MCF 10A (cell line): ENCODE data around the gene FBXW11. TPM values are rescaled to one million over a fixed set of nuclear protein-coding genes. Genes with fewer than 3 reads are reported as not detected.

ENCODE experiments used
- BruUV-seq: library from RNA; stranded (reverse); fragments of 400-500 nt; replicated peaks from 2 replicates; lab custom pipeline; 2021; lab: Mats Ljungman, UMichigan
- CTCF ChIA-PET: fragments of 300-600 bp; sonication (Branson Sonifier 250); formaldehyde crosslinking; extraction: SDS; loops from one replicate; lab custom pipeline; 2021; ENCODE audit warnings: antibody characterized with exemption, inconsistent platforms; lab: Yijun Ruan, JAX
- POLR2A ChIA-PET: fragments of 300-600, 350-650 bp; sonication (Branson Sonifier 250); formaldehyde crosslinking; extraction: SDS; loops from one replicate; lab custom pipeline; 2020; ENCODE audit warnings: antibody characterized with exemption, inconsistent platforms; lab: Yijun Ruan, JAX
- DNase-seq: peaks from one replicate; pipeline ENCODE4 v3.0.0-alpha.2; 2018; ENCODE audit not compliant: unreplicated experiment
- H3K27ac Mint-ChIP-seq: one replicate; pipeline ENCODE4 v1.8.0; 2022; ENCODE audit warnings: mild to moderate bottlenecking, low read depth, mixed read lengths; ENCODE audit not compliant: unreplicated experiment
- H3K27me3 Mint-ChIP-seq: one replicate; pipeline ENCODE4 v1.8.0; 2022; ENCODE audit warnings: mixed read lengths; ENCODE audit not compliant: insufficient read depth, unreplicated experiment
- H3K36me3 Mint-ChIP-seq: one replicate; pipeline ENCODE4 v1.8.0; 2022; ENCODE audit warnings: mild to moderate bottlenecking, moderate library complexity, mixed read lengths; ENCODE audit not compliant: insufficient read depth, unreplicated experiment
- H3K4me1 Mint-ChIP-seq: one replicate; pipeline ENCODE4 v1.8.0; 2022; ENCODE audit warnings: mixed read lengths; ENCODE audit not compliant: insufficient read depth, unreplicated experiment
- H3K4me3 Mint-ChIP-seq: one replicate; pipeline ENCODE4 v1.8.0; 2022; ENCODE audit warnings: mild to moderate bottlenecking, moderate library complexity, mixed read lengths; ENCODE audit not compliant: unreplicated experiment
- H3K9me3 Mint-ChIP-seq: one replicate; pipeline ENCODE4 v1.8.0; 2022; ENCODE audit warnings: mixed read lengths; ENCODE audit not compliant: unreplicated experiment
- intact Hi-C: fragments of 100-400 bp; cut with micrococcal nuclease; formaldehyde crosslinking; loops from 2 replicates; pipeline ENCODE4 v1.14.1; 2022
- total RNA-seq: library from RNA; stranded (reverse); gene quantifications from 2 replicates; pipeline ENCODE4 v1.2.3, GENCODE V29; 2022
- TF ChIP-seq, protein P1 (sequence below): fragments of 200-600 bp; IDR thresholded peaks from one replicate; pipeline ENCODE4 v1.8.0; 2022; ENCODE audit warnings: antibody characterized with exemption, mild to moderate bottlenecking; ENCODE audit not compliant: unreplicated experiment

Gene FBXW11
- total RNA-seq, 1 experiment from 2014 or later = 64.7 TPM

DNA sequence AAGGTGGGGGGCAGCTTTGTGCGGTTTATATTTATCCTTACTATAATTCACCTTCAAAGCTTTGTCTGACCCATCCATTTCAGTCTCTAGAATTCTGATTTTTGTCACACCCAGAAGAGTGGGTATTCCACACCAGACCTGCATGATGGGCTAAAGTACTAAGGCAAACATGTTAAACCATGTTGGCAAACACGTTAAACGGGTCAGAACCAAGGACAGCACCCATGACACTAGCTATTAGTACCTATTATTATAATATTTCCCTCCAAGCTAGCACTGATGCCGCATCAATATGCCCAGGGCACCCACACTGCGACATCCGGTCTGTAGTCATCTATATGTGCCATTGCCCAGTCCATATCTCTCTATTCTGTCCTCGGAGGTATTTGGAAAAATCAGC is 104.7 kb downstream of the FBXW11 start:
- no peak overlapping the region for H3K27ac Mint-ChIP-seq
- H3K36me3 Mint-ChIP-seq = peaks cover 18% of the 10 kb centered on the region
- DNase-seq = no peak
- intact Hi-C loops = loop anchor here (10.0 kb wide), 1 partner anchor 257 kb away; no protein-coding TSS in a partner anchor
- TF ChIP-seq, protein P1, sequence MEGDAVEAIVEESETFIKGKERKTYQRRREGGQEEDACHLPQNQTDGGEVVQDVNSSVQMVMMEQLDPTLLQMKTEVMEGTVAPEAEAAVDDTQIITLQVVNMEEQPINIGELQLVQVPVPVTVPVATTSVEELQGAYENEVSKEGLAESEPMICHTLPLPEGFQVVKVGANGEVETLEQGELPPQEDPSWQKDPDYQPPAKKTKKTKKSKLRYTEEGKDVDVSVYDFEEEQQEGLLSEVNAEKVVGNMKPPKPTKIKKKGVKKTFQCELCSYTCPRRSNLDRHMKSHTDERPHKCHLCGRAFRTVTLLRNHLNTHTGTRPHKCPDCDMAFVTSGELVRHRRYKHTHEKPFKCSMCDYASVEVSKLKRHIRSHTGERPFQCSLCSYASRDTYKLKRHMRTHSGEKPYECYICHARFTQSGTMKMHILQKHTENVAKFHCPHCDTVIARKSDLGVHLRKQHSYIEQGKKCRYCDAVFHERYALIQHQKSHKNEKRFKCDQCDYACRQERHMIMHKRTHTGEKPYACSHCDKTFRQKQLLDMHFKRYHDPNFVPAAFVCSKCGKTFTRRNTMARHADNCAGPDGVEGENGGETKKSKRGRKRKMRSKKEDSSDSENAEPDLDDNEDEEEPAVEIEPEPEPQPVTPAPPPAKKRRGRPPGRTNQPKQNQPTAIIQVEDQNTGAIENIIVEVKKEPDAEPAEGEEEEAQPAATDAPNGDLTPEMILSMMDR = no peak
- no peaks in the 10 kb centered on the region for H3K9me3 Mint-ChIP-seq
- H3K27me3 Mint-ChIP-seq = no peaks in the 10 kb centered on the region
- H3K4me1 Mint-ChIP-seq = no peaks in the 10 kb centered on the region
- H3K4me3 Mint-ChIP-seq = no peak overlapping the region
- ChIA-PET POLR2A (interaction anchor here (1.1 kb wide), 1 partner anchor 377 kb away, joined by 3 read pairs; no protein-coding TSS in a partner anchor), CTCF (interaction anchor here (0.6 to 13.2 kb wide), 10 partner anchors 8 to 516 kb away, joined by 3 to 191 read pairs (median 4); partner anchors contain the start of gene FGF18)
- BruUV-seq = no TSS peak

DNA sequence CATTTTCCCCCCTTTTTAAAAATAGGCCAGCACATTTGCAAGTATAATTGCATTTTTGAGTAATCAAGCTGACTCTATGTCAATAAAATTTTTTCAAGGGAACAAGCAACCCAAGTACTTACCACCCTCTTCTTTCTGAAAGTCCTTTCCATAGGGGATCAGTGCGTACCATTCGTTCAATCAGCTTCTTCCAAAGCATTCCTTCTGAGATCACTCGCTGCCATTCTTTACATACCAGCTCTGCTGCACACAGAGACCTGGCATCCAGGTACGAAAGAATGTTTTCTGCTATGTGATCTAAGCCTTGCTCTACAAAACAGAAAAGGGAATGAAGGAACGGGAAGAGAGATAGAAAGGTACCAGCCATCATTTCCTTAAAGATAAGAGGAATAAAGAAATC is 106.6 kb downstream of the FBXW11 start:
- TF ChIP-seq, protein P1 = no peak
- ChIA-PET POLR2A (interaction anchor here (0.6 to 1.0 kb wide), 2 partner anchors 246 to 288 kb away, joined by 3 read pairs; partner anchors contain the start of gene STK10), CTCF (interaction anchor here (1.2 to 2.4 kb wide), 6 partner anchors 9 to 481 kb away, joined by 3 to 19 read pairs (median 7); no protein-coding TSS in a partner anchor)
- no peaks in the 10 kb centered on the region for H3K27me3 Mint-ChIP-seq
- DNase-seq = no peak
- H3K27ac Mint-ChIP-seq = no peak overlapping the region
- H3K9me3 Mint-ChIP-seq = no peaks in the 10 kb centered on the region
- no TSS peak for BruUV-seq
- no peaks in the 10 kb centered on the region for H3K4me1 Mint-ChIP-seq
- no peak overlapping the region for H3K4me3 Mint-ChIP-seq
- peaks cover 29% of the 10 kb centered on the region for H3K36me3 Mint-ChIP-seq
- intact Hi-C loops = loop anchor here (10.0 kb wide), 1 partner anchor 255 kb away; no protein-coding TSS in a partner anchor

DNA sequence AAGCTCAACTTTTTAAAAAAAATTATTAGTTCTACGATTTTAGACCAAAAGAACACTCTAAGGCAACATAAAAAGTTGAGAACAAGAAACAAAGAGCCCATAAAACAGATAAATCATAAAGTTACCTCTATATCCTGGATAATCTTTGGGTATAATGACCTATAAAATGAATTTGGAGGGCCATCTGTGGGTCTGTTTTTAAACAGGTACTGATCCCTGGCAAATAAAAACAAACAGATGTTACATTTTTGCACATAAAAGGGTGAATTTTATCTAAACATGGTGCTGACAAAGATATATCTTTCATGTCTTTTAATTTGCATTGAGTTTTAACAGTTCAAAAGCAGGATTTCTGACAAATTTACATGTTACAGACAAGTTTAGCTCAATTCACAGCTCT is 107.6 kb downstream of the FBXW11 start:
- Mint-ChIP-seq H3K36me3 (peaks cover 37% of the 10 kb centered on the region), H3K27me3 (no peaks in the 10 kb centered on the region), H3K9me3 (no peaks in the 10 kb centered on the region), H3K4me1 (no peaks in the 10 kb centered on the region), H3K4me3 (no peak overlapping the region), H3K27ac (no peak overlapping the region)
- intact Hi-C loops = no loop called here
- TF ChIP-seq, protein P1 = no peak
- POLR2A ChIA-PET = interaction anchor here (0.6 to 1.5 kb wide), 5 partner anchors 9 to 512 kb away, joined by 3 to 4 read pairs (median 3); partner anchors contain the start of genes FGF18 and STK10
- DNase-seq = no peak
- CTCF ChIA-PET = interaction anchor here (1.1 to 2.4 kb wide), 7 partner anchors 10 to 481 kb away, joined by 3 to 19 read pairs (median 5); partner anchors contain the start of gene STK10
- no TSS peak for BruUV-seq

DNA sequence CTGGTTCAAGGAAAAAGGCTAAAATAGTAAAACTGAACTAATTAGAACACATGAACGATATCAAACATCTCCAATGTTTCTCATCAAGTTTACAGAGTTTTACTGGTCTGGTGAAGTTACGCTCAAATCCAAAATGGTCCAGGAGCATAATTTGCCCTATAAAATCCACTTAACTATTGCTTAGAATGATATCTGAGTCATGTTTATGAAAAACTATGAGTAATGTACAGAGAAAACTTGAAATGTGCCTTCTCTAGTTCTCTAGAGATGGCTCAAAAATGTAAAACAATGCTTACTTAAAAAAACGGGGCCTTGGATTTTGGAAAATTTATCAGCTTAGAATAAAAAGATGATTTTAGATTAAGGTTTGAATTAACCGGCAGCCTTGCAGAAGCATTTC is 108.1 kb downstream of the FBXW11 start:
- Mint-ChIP-seq H3K4me3 (no peak overlapping the region), H3K27me3 (no peaks in the 10 kb centered on the region), H3K36me3 (peaks cover 37% of the 10 kb centered on the region), H3K4me1 (no peaks in the 10 kb centered on the region), H3K9me3 (no peaks in the 10 kb centered on the region), H3K27ac (no peak overlapping the region)
- ChIA-PET POLR2A (interaction anchor here (0.6 to 1.5 kb wide), 3 partner anchors 9 to 511 kb away, joined by 3 to 4 read pairs (median 3); no protein-coding TSS in a partner anchor), CTCF (interaction anchor here (1.1 to 2.4 kb wide), 6 partner anchors 10 to 480 kb away, joined by 3 to 19 read pairs (median 7); partner anchors contain the start of gene STK10)
- TF ChIP-seq, protein P1 = no peak
- no peak for DNase-seq
- intact Hi-C loops = no loop called here
- no TSS peak for BruUV-seq
